ENCODE measurements around the gene E2F1. TPM values are rescaled to one million over a fixed set of nuclear protein-coding genes. Genes with fewer than 3 reads are reported as not detected.

The E2F1 gene
- total and polyA plus RNA-seq, 10 donors: 2.5 to 6.9 (median 5.0) TPM

- WGBS, 5 donors: 95 to 98% (median 97%) methylated on average over 11 of the region's 11 CpGs
- Histone ChIP-seq H3K4me1 (peaks cover 11 to 44% (median 23%) of the 10 kb centered on the region in 6 donors), H3K9me3 (no peaks in the 10 kb centered on the region), H3K36me3 (no peaks in the 10 kb centered on the region), H3K4me3 (no peak overlapping the region), H3K27me3 (replicated peaks in 1 of 7) (no peaks in the 10 kb centered on the region), H3K27ac (no peak overlapping the region)
- TF ChIP-seq CTCF (IDR thresholded peaks at IDR 0.05 in 8 of 11, conservative IDR thresholded peaks at IDR 0.05 in 3 of 11): no peak
- no peak for TF ChIP-seq POLR2A (IDR thresholded peaks at IDR 0.05)
- TF ChIP-seq POLR2AphosphoS5 (IDR thresholded peaks at IDR 0.05): no peak
- no peak for DNase-seq
- intact Hi-C loops (cut with DNase I; ENCODE audit: low total_unique reads): no loop called here
Observed at GRCh38 chr20:33721391-33722140, 35.4 kb upstream of the E2F1 start.

- DNase-seq: peak; percentile 94
- Histone ChIP-seq H3K27me3 (replicated peaks in 1 of 7) (no peaks in the 10 kb centered on the region), H3K4me1 (peaks cover 11 to 44% (median 23%) of the 10 kb centered on the region in 6 donors), H3K36me3 (peaks cover 0 to 6% (median 0%) of the 10 kb centered on the region in 6 donors), H3K27ac (peak within 1 kb of the TSS; percentile 24 to 89 (median 80)), H3K4me3 (peak within 1 kb of the TSS; percentile 60 to 96 (median 81)), H3K9me3 (no peaks in the 10 kb centered on the region)
- intact Hi-C loops (cut with DNase I; ENCODE audit: low total_unique reads): no loop called here
- 2 to 15% (median 3%) methylated on average over 8 to 46 of the region's 46 CpGs for WGBS, 5 donors
- TF ChIP-seq CTCF (IDR thresholded peaks at IDR 0.05 in 8 of 11, conservative IDR thresholded peaks at IDR 0.05 in 3 of 11) (peak in 2 of 11 experiments; percentile 5 to 33), POLR2A (IDR thresholded peaks at IDR 0.05) (peak in 1 of 3 donors; percentile 15), POLR2AphosphoS5 (IDR thresholded peaks at IDR 0.05) (peak; percentile 83 to 92 (median 90))
Observed at GRCh38 chr20:33719989-33720709, 34.0 kb upstream of the E2F1 start, which contains the start of gene PXMP4. Gene PXMP4 (minus strand): TSS chr20:33720310. CDS start chr20:33720207, 103 bp downstream.

GRCh38 chr20:33719277-33719988 lies 33.2 kb upstream of the E2F1 start:
- intact Hi-C loops (cut with DNase I; ENCODE audit: low total_unique reads): no loop called here
- Histone ChIP-seq H3K27ac (peak overlapping the region; percentile 24 to 89 (median 80)), H3K36me3 (peaks cover 0 to 13% (median 4%) of the 10 kb centered on the region in 6 donors), H3K4me1 (peaks cover 11 to 39% (median 23%) of the 10 kb centered on the region in 6 donors), H3K27me3 (replicated peaks in 1 of 7) (no peaks in the 10 kb centered on the region), H3K9me3 (no peaks in the 10 kb centered on the region), H3K4me3 (peak overlapping the region; percentile 60 to 96 (median 81))
- TF ChIP-seq POLR2AphosphoS5 (IDR thresholded peaks at IDR 0.05) (no peak), POLR2A (IDR thresholded peaks at IDR 0.05) (no peak), CTCF (IDR thresholded peaks at IDR 0.05 in 8 of 11, conservative IDR thresholded peaks at IDR 0.05 in 3 of 11) (no peak)
- DNase-seq: no peak
- 48 to 60% (median 52%) methylated on average over 13 of the region's 13 CpGs for WGBS, 5 donors

Data from spleen (tissue), 11 donors.